ENCODE measurements around the gene CNPPD1.
A peak's percentile ranks its signal among the peaks of the same experiment; 100 is the strongest.

CNPPD1 gene

GRCh38 chr2:219158025-219158424 lies 18.7 kb downstream of the CNPPD1 start:
- no peak for DNase-seq

- DNase-seq: no peak
Observed at GRCh38 chr2:219157396-219157795, 19.3 kb downstream of the CNPPD1 start.

- peak; percentile 83 for DNase-seq
Observed at GRCh38 chr2:219155054-219155644, 21.6 kb downstream of the CNPPD1 start.

- peak; percentile 39 for DNase-seq
Observed at GRCh38 chr2:219149667-219150066, 27.1 kb downstream of the CNPPD1 start.

GRCh38 chr2:219142329-219142728 lies 34.4 kb downstream of the CNPPD1 start:
- DNase-seq: no peak

- no peak for DNase-seq
Observed at GRCh38 chr2:219140722-219141121, 36.0 kb downstream of the CNPPD1 start.

GRCh38 chr2:219133976-219134375 lies 42.7 kb downstream of the CNPPD1 start:
- DNase-seq: no peak

- no peak for DNase-seq
Observed at GRCh38 chr2:219131744-219132143, 45.0 kb downstream of the CNPPD1 start.

GRCh38 chr2:219131327-219131726 lies 45.4 kb downstream of the CNPPD1 start:
- DNase-seq: no peak

GRCh38 chr2:219129589-219129988 lies 47.1 kb downstream of the CNPPD1 start:
- no peak for DNase-seq

GRCh38 chr2:219128396-219128795 lies 48.3 kb downstream of the CNPPD1 start:
- no peak for DNase-seq

- no peak for DNase-seq
Observed at GRCh38 chr2:219127037-219127635, 49.6 kb downstream of the CNPPD1 start.

- no peak for DNase-seq
Observed at GRCh38 chr2:219126555-219126954, 50.2 kb downstream of the CNPPD1 start.

- no peak for DNase-seq
Observed at GRCh38 chr2:219125886-219126270, 50.8 kb downstream of the CNPPD1 start.

- no peak for DNase-seq
Observed at GRCh38 chr2:219125225-219125885, 51.4 kb downstream of the CNPPD1 start.

- DNase-seq: no peak
Observed at GRCh38 chr2:219124381-219125110, 52.2 kb downstream of the CNPPD1 start.

GRCh38 chr2:219123356-219124135 lies 53.2 kb downstream of the CNPPD1 start:
- DNase-seq: no peak

GRCh38 chr2:219122202-219122980 lies 54.3 kb downstream of the CNPPD1 start:
- no peak for DNase-seq
